ENCODE measurements around the gene SMPD3.
A peak's percentile ranks its signal among the peaks of the same experiment; 100 is the strongest.

Gene SMPD3

GRCh38 chr16:68404736-68405345 is 43.5 kb downstream of the SMPD3 start:
- DNase-seq (ENCODE audit: low read depth, low spot score) = no peak

GRCh38 chr16:68403704-68404103 is 44.6 kb downstream of the SMPD3 start:
- DNase-seq (ENCODE audit: low read depth, low spot score) = no peak

GRCh38 chr16:68403177-68403576 is 45.1 kb downstream of the SMPD3 start:
- DNase-seq (ENCODE audit: low read depth, low spot score) = no peak

- no peak for DNase-seq (ENCODE audit: low read depth, low spot score)
Observed at GRCh38 chr16:68402748-68403040, 45.6 kb downstream of the SMPD3 start.

GRCh38 chr16:68401871-68402747 is 46.2 kb downstream of the SMPD3 start:
- peak; percentile 36 for DNase-seq (ENCODE audit: low read depth, low spot score)

- DNase-seq (ENCODE audit: low read depth, low spot score) = no peak
Observed at GRCh38 chr16:68400924-68401460, 47.3 kb downstream of the SMPD3 start.

GRCh38 chr16:68400083-68400923 is 48.0 kb downstream of the SMPD3 start:
- DNase-seq (ENCODE audit: low read depth, low spot score) = no peak

GRCh38 chr16:68399456-68399855 is 48.9 kb downstream of the SMPD3 start:
- DNase-seq (ENCODE audit: low read depth, low spot score) = no peak

GRCh38 chr16:68397710-68398201 is 50.6 kb downstream of the SMPD3 start:
- DNase-seq (ENCODE audit: low read depth, low spot score) = no peak

GRCh38 chr16:68396481-68396880 is 51.8 kb downstream of the SMPD3 start:
- DNase-seq (ENCODE audit: low read depth, low spot score) = no peak

GRCh38 chr16:68395815-68396214 is 52.5 kb downstream of the SMPD3 start:
- no peak for DNase-seq (ENCODE audit: low read depth, low spot score)

- DNase-seq (ENCODE audit: low read depth, low spot score) = no peak
Observed at GRCh38 chr16:68395167-68395786, 53.0 kb downstream of the SMPD3 start.

GRCh38 chr16:68393333-68393732 is 55.0 kb downstream of the SMPD3 start:
- no peak for DNase-seq (ENCODE audit: low read depth, low spot score)

GRCh38 chr16:68389750-68390371 is 58.4 kb downstream of the SMPD3 start:
- DNase-seq (ENCODE audit: low read depth, low spot score) = no peak

- no peak for DNase-seq (ENCODE audit: low read depth, low spot score)
Observed at GRCh38 chr16:68389006-68389405, 59.3 kb downstream of the SMPD3 start.

- DNase-seq (ENCODE audit: low read depth, low spot score) = no peak
Observed at GRCh38 chr16:68388124-68388523, 60.2 kb downstream of the SMPD3 start.

GRCh38 chr16:68387301-68387700 is 61.0 kb downstream of the SMPD3 start:
- no peak for DNase-seq (ENCODE audit: low read depth, low spot score)

- DNase-seq (ENCODE audit: low read depth, low spot score) = no peak
Observed at GRCh38 chr16:68386628-68387027, 61.7 kb downstream of the SMPD3 start.

GRCh38 chr16:68385371-68385770 is 62.9 kb downstream of the SMPD3 start:
- no peak for DNase-seq (ENCODE audit: low read depth, low spot score)

GRCh38 chr16:68384288-68385161 is 63.8 kb downstream of the SMPD3 start:
- no peak for DNase-seq (ENCODE audit: low read depth, low spot score)

All from smooth muscle cell of the brain vasculature (primary cell).